Measurements from ENCODE around the gene OR4E1.
"Not testable (repeated sequence)": the region's sequence is repeated elsewhere in the genome, so short reads cannot be mapped to it uniquely, and the experiment has no call there.

The OR4E1 gene

GRCh38 chr14:21673718-21674117, at the start of gene OR4E1:
Gene OR4E1, minus strand, starts transcription at chr14:21673818. Its CDS starts 2,883 bp downstream, at chr14:21670935.
- DNase-seq, result no peak

- DNase-seq, result no peak
These were observed 47.9 kb upstream of the OR4E1 start for GRCh38 chr14:21721504-21721903.

- DNase-seq, result no peak
These were observed 46.2 kb upstream of the OR4E1 start for GRCh38 chr14:21719841-21720240.

GRCh38 chr14:21714318-21714929, 40.8 kb upstream of the OR4E1 start:
- no peak for DNase-seq

GRCh38 chr14:21712036-21712435, 38.4 kb upstream of the OR4E1 start:
- DNase-seq, result no peak

GRCh38 chr14:21711360-21711961, 37.8 kb upstream of the OR4E1 start:
- peak; percentile 43 for DNase-seq

GRCh38 chr14:21704338-21704737, 30.7 kb upstream of the OR4E1 start:
- DNase-seq, result no peak

GRCh38 chr14:21703357-21704326, 30.0 kb upstream of the OR4E1 start:
- DNase-seq, result no peak

GRCh38 chr14:21702316-21702715, 28.7 kb upstream of the OR4E1 start:
- no peak for DNase-seq

GRCh38 chr14:21699551-21699950, 25.9 kb upstream of the OR4E1 start:
- peak; percentile 48 for DNase-seq

GRCh38 chr14:21698538-21698937, 24.9 kb upstream of the OR4E1 start:
- DNase-seq, result peak; percentile 27

GRCh38 chr14:21697662-21698061, 24.0 kb upstream of the OR4E1 start:
- DNase-seq, result not testable (repeated sequence)

- no peak for DNase-seq
These were observed 20.8 kb upstream of the OR4E1 start for GRCh38 chr14:21694425-21694824.

- no peak for DNase-seq
These were observed 12.8 kb upstream of the OR4E1 start for GRCh38 chr14:21686468-21686867.

GRCh38 chr14:21680072-21680471, 6.5 kb upstream of the OR4E1 start:
- DNase-seq, result no peak

- no peak for DNase-seq
These were observed 1.9 kb upstream of the OR4E1 start for GRCh38 chr14:21675566-21675965.

GRCh38 chr14:21672116-21672515, 1.5 kb downstream of the OR4E1 start:
- DNase-seq, result no peak

GRCh38 chr14:21671371-21671770, 2.2 kb downstream of the OR4E1 start:
- no peak for DNase-seq

GRCh38 chr14:21669284-21669683, 4.3 kb downstream of the OR4E1 start:
- peak; percentile 22 for DNase-seq

GRCh38 chr14:21668377-21668776, 5.2 kb downstream of the OR4E1 start:
- no peak for DNase-seq

GRCh38 chr14:21656980-21657379, 16.6 kb downstream of the OR4E1 start:
- no peak for DNase-seq

- DNase-seq, result no peak
These were observed 19.4 kb downstream of the OR4E1 start for GRCh38 chr14:21654215-21654614.

GRCh38 chr14:21653331-21653885, 20.2 kb downstream of the OR4E1 start, which contains the start of gene OR4E2:
Gene OR4E2, plus strand, starts transcription at chr14:21653835. Its CDS starts 11,248 bp downstream, at chr14:21665083.
- DNase-seq, result no peak

Measured in NCI-H345 (cell line).